22Rv1 (cell line): ENCODE measurements around the gene C1QL4.
"Not testable (repeated sequence)": the region's sequence is repeated elsewhere in the genome, so short reads cannot be mapped to it uniquely, and the experiment has no call there.

Source experiments
- H3K27ac ChIP-seq: fragments of 450-650 bp; 2 replicates; pipeline ENCODE4 v1.5.1; 2017
- CTCF ChIP-seq: fragments of 450-650 bp; IDR thresholded peaks from 2 replicates; pipeline ENCODE4 v1.5.1; 2017; ENCODE audit warnings: mild to moderate bottlenecking
- ZFX ChIP-seq: fragments of 450-650 bp; IDR thresholded peaks from 2 replicates; pipeline ENCODE4 v1.6.1; 2017; ENCODE audit warnings: antibody characterized with exemption, borderline replicate concordance

C1QL4 gene

GRCh38 chr12:49288922-49289555 lies 47.9 kb downstream of the C1QL4 start:
- no peak for TF ChIP-seq ZFX
- TF ChIP-seq CTCF: no peak
- no peak overlapping the region for H3K27ac ChIP-seq

GRCh38 chr12:49288412-49288853 lies 48.6 kb downstream of the C1QL4 start:
- TF ChIP-seq CTCF (peak; percentile 98), ZFX (no peak)
- H3K27ac ChIP-seq: no peak overlapping the region

GRCh38 chr12:49287876-49288275 lies 49.1 kb downstream of the C1QL4 start:
- H3K27ac ChIP-seq: no peak overlapping the region
- no peak for TF ChIP-seq CTCF
- no peak for TF ChIP-seq ZFX

DNA sequence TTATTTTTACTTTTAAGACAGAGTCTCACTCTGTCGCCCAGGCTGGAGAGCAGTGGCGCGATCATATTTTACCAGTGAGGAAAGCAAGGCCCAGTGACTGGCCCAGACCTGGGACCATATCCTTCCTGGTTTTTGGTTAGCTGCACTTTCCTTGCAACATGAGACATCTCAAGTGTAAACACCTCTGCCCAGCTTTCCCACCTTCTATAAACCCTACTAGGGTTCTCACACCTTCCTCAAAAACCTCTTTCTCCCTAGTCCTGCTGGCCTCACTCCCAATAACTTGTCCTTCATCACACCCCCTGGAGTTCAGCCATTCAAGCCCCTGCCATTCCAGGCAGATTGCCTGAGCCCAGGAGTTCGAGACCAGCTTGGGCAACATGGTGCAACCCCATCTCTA lies 52.3 kb downstream of the C1QL4 start:
- no peak for TF ChIP-seq CTCF
- no peak for TF ChIP-seq ZFX
- no peak overlapping the region for H3K27ac ChIP-seq

DNA sequence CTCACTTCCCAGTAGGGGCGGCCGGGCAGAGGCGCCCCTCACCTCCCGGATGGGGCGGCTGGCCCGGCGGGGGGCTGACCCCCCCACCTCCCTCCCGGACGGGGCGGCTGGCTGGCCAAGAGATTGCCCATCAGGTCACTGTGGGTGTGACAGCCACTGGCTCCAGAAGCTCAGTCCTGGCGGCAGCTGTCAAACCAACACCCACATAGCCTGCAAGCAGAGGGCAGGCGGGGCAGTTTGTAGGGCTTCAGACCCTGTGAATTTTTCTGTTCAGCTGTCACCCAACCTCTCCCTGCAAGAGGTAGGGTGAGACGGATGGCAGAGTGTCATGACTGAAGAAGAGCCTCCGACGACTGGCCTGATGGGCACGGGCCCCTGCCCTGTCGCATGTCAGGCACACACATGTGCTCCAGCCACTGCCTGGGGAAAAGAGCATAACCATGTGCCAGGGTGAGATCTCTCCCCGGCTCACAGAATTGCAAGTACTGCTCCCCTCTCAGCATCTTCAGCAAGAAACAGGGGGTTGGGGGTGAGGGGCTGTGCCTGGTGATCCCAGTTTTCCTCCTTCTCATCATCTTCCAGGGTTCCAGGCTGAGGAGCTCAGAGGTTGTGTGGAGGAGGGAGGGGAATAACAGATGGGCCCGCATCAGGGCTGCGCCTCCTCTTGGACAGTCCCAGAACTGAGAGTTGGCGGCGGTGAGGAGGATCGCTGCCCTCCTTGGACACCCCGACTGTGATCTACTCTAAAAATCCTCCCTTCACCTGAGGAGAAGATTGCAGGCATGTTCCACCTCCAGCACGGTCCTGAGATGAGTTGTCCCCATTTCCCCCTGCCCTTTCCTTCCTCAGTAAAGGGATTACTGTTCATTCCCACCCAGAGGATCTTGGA lies 53.2 kb downstream of the C1QL4 start:
- TF ChIP-seq CTCF: peak; percentile 31; the same call in 1 of the 2 replicates
- no peak for TF ChIP-seq ZFX
- no peak overlapping the region for H3K27ac ChIP-seq

- H3K27ac ChIP-seq: not testable (repeated sequence)
These were observed 54.1 kb downstream of the C1QL4 start for GRCh38 chr12:49282740-49283375.
